IMR-90 (cell line): ENCODE results near the gene DAAM1. TPM values are rescaled to one million over a fixed set of nuclear protein-coding genes. Genes with fewer than 3 reads are reported as not detected.

Experiments
- ATAC-seq: fragments of 200-7000 bp; cut with Tn5 transposase; 2 replicates; pipeline ENCODE4 v1.9.1; 2020; ENCODE audit warnings: low read depth, mild to moderate bottlenecking, moderate library complexity
- BruUV-seq: library from RNA; stranded (reverse); fragments of 400-500 nt; replicated peaks from 2 replicates; lab custom pipeline; 2021; lab: Mats Ljungman, UMichigan
- CTCF ChIA-PET: fragments of 300-600 bp; formaldehyde crosslinking; extraction: SDS; loops from one replicate; lab custom pipeline; 2021; ENCODE audit warnings: antibody characterized with exemption; lab: Yijun Ruan, JAX
- POLR2A ChIA-PET: fragments of 300-600 bp; sonication (Branson Sonifier 250); formaldehyde crosslinking; loops from one replicate; lab custom pipeline; 2022; ENCODE audit warnings: antibody characterized with exemption; ENCODE audit not compliant: unreplicated experiment; lab: Charles Lee
- DNase-seq: peaks from one replicate; pipeline ENCODE4 v3.0.0; 2013
- H2AFZ ChIP-seq: replicated peaks from 2 replicates; pipeline ENCODE3; 2013; ENCODE audit warnings: low read length, mild to moderate bottlenecking; ENCODE audit not compliant: poor library complexity
- H2AK5ac ChIP-seq: 2 replicates; pipeline ENCODE4 v1.6.1; 2013; ENCODE audit warnings: low read depth, low read length, inconsistent platforms
- H2AK9ac ChIP-seq: replicated peaks from 2 replicates; pipeline ENCODE3; 2013; ENCODE audit warnings: mild to moderate bottlenecking, low read depth, low read length, moderate library complexity; ENCODE audit not compliant: poor library complexity
- H2BK120ac ChIP-seq: 2 replicates; pipeline ENCODE4 v1.6.1; 2013; ENCODE audit warnings: low read depth, low read length, inconsistent platforms
- H2BK15ac ChIP-seq: 3 replicates; pipeline ENCODE4 v1.6.1; 2013; ENCODE audit warnings: low read depth, low read length, inconsistent platforms
- H2BK20ac ChIP-seq: 2 replicates; pipeline ENCODE4 v1.6.1; 2013; ENCODE audit warnings: low read depth, mild to moderate bottlenecking, inconsistent platforms, low read length, moderate library complexity
- H2BK5ac ChIP-seq: 2 replicates; pipeline ENCODE4 v1.6.1; 2013; ENCODE audit warnings: mild to moderate bottlenecking, low read depth, low read length, inconsistent platforms; ENCODE audit not compliant: poor library complexity, severe bottlenecking
- H3K14ac ChIP-seq: replicated peaks from 2 replicates; pipeline ENCODE4 v1.6.1; 2013; ENCODE audit warnings: low read depth, low read length, inconsistent platforms
- H3K18ac ChIP-seq: 2 replicates; pipeline ENCODE4 v1.6.1; 2013; ENCODE audit warnings: low read depth, low read length, control low read depth
- H3K23ac ChIP-seq: 2 replicates; pipeline ENCODE4 v1.6.1; 2013; ENCODE audit warnings: low read depth, low read length, inconsistent platforms
- H3K27ac ChIP-seq: 2 replicates; pipeline ENCODE4 v1.5.1; 2013; ENCODE audit warnings: mild to moderate bottlenecking, control low read depth, low read length; ENCODE audit not compliant: insufficient read depth
- H3K27me3 ChIP-seq: 2 replicates; pipeline ENCODE4 v1.6.1; 2013; ENCODE audit warnings: low read length; ENCODE audit not compliant: control insufficient read depth, insufficient read depth
- H3K36me3 ChIP-seq: 2 replicates; pipeline ENCODE4 v1.6.1; 2013; ENCODE audit warnings: low read length, mixed read lengths; ENCODE audit not compliant: control insufficient read depth, insufficient read depth
- H3K4ac ChIP-seq: 2 replicates; pipeline ENCODE4 v1.6.1; 2013; ENCODE audit warnings: low read depth, low read length, inconsistent platforms
- H3K4me1 ChIP-seq: 2 replicates; pipeline ENCODE4 v1.6.1; 2013; ENCODE audit warnings: low read length, mixed read lengths; ENCODE audit not compliant: control insufficient read depth, insufficient read depth
- H3K4me2 ChIP-seq: 2 replicates; pipeline ENCODE4 v1.6.1; 2013; ENCODE audit warnings: low read depth, mild to moderate bottlenecking, control low read depth, low read length, moderate library complexity
- H3K4me3 ChIP-seq: 2 replicates; pipeline ENCODE4 v1.5.1; 2013; ENCODE audit warnings: low read depth, mild to moderate bottlenecking, control low read depth, low read length, moderate library complexity; ENCODE audit not compliant: insufficient read depth
- H3K56ac ChIP-seq: 2 replicates; pipeline ENCODE4 v1.6.1; 2013; ENCODE audit warnings: low read length, inconsistent platforms; ENCODE audit not compliant: insufficient read depth; ENCODE audit errors: extremely low read depth
- H3K79me1 ChIP-seq, 2 experiments: 2 replicates each; pipeline ENCODE4 v1.6.1; 2013; ENCODE audit warnings: low read length in 2 of 2, inconsistent platforms in 1 of 2, low read depth in 1 of 2
- H3K9ac ChIP-seq: 2 replicates; pipeline ENCODE4 v1.6.1; 2013; ENCODE audit warnings: low read depth, low read length, control low read depth
- H3K9me1 ChIP-seq: 2 replicates; pipeline ENCODE4 v1.6.1; 2013; ENCODE audit warnings: low read length, inconsistent platforms; ENCODE audit not compliant: insufficient read depth
- H3K9me3 ChIP-seq: 2 replicates; pipeline ENCODE4 v1.6.1; 2013; ENCODE audit warnings: low read length; ENCODE audit not compliant: control insufficient read depth, insufficient read depth
- H4K20me1 ChIP-seq: 2 replicates; pipeline ENCODE4 v1.6.1; 2013; ENCODE audit warnings: low read length, inconsistent platforms; ENCODE audit not compliant: insufficient read depth
- H4K5ac ChIP-seq: 2 replicates; pipeline ENCODE4 v1.6.1; 2013; ENCODE audit warnings: mild to moderate bottlenecking, low read depth, low read length, control low read depth
- H4K8ac ChIP-seq, 2 experiments: 2 replicates each; pipeline ENCODE4 v1.6.1; 2013; ENCODE audit warnings: low read depth in 2 of 2, low read length in 2 of 2, control low read depth in 1 of 2, inconsistent platforms in 1 of 2
- H4K91ac ChIP-seq: 2 replicates; pipeline ENCODE4 v1.6.1; 2013; ENCODE audit warnings: low read depth, low read length, inconsistent platforms; ENCODE audit not compliant: insufficient read depth
- ELK1 ChIP-seq: fragments of 150-350 bp; IDR thresholded peaks from 2 replicates; pipeline ENCODE4 v1.6.1; 2016; ENCODE audit warnings: low read depth, mild to moderate bottlenecking, low read length, moderate library complexity, borderline replicate concordance
- NFE2L2 ChIP-seq: fragments of 150-350 bp; IDR thresholded peaks from 2 replicates; pipeline ENCODE4 v1.6.1; 2016; ENCODE audit warnings: low read depth, mild to moderate bottlenecking, low read length
- RAD21 ChIP-seq: IDR thresholded peaks from 2 replicates; pipeline ENCODE4 v1.6.1; 2012; ENCODE audit warnings: low read length, improper control_type of control experiment
- RFX5 ChIP-seq: IDR thresholded peaks from 2 replicates; pipeline ENCODE4 v1.8.0; 2012; ENCODE audit warnings: low read depth, mild to moderate bottlenecking, low read length, moderate library complexity
- SMC3 ChIP-seq: fragments of 150-350 bp; IDR thresholded peaks from 2 replicates; pipeline ENCODE4 v1.6.1; 2016; ENCODE audit warnings: low read depth, mild to moderate bottlenecking, antibody characterized with exemption, low read length, moderate library complexity
- WGBS, 2 experiments: methylation state at CpG; one replicate each; pipeline versions ENCODE4 v1.1.5 to v1.1.7; 2013; ENCODE audit warnings: missing lambda C conversion rate in 2 of 2; ENCODE audit not compliant: insufficient read length in 1 of 2; ENCODE audit errors: extremely low coverage in 2 of 2; 5-methylcytosine and 5-hydroxymethylcytosine counted together
- dilution Hi-C: fragments of 300-500 bp; cut with HindIII; formaldehyde crosslinking; loops from one replicate; pipeline ENCODE4 v1.14.3; 2018; ENCODE audit warnings: low sequenced_read_pairs; ENCODE audit not compliant: unreplicated experiment
- in situ Hi-C: fragments of 300-500 bp; cut with MboI; formaldehyde crosslinking; loops from 3 replicates; pipeline ENCODE4 v1.14.3; 2019; ENCODE audit warnings: low sequenced_read_pairs, inconsistent platforms, mixed read lengths
- intact Hi-C: fragments of 100-400 bp; cut with micrococcal nuclease; formaldehyde crosslinking; loops from 2 replicates; pipeline ENCODE4 v1.10.0; 2022
- polyA plus RNA-seq, 3 experiments: library from polyadenylated mRNA; depleted of rRNA; stranded (reverse); fragments of >200 nt; gene quantifications; 2 replicates each; pipeline ENCODE4 v1.2.3, GENCODE V29; 2012; ENCODE audit warnings: low replicate concordance in 1 of 3
- total RNA-seq: library from RNA; depleted of rRNA; stranded (reverse); fragments of >200 nt; gene quantifications from 2 replicates; pipeline ENCODE4 v1.2.3, GENCODE V29; 2012

DAAM1 gene
- total and polyA plus RNA-seq, 2 of the 4 experiments (the other 2 are of a cell fraction): 4.8 to 5.4 TPM

- ATAC-seq: peak; percentile 25
Measured at GRCh38 chr14:59189091-59189785, 771 bp downstream of the DAAM1 start.

More at GRCh38 chr14:59189091-59189785, 771 bp downstream of the DAAM1 start:
- H3K4ac ChIP-seq: 0 out of 2 replicates have a peak overlapping the region, but pooled peaks have one; percentile 10
- H3K9ac ChIP-seq: peak overlapping the region; percentile 60
- ChIA-PET POLR2A (interaction anchor here (0.6 kb wide), 1 partner anchor 49 kb away, joined by 3 read pairs; no protein-coding TSS in a partner anchor), CTCF (interaction anchor here (0.8 to 1.3 kb wide), 3 partner anchors 42 to 241 kb away, joined by 3 to 4 read pairs (median 3); no protein-coding TSS in a partner anchor)
- H3K36me3 ChIP-seq: no peaks in the 10 kb centered on the region
- H2AFZ ChIP-seq: peak overlapping the region; percentile 99
- peaks cover 9% of the 10 kb centered on the region for H3K27me3 ChIP-seq
- peak overlapping the region; percentile 93 for H3K4me2 ChIP-seq
- peak overlapping the region; percentile 93 for H3K4me3 ChIP-seq
- no peaks in the 10 kb centered on the region for H3K9me3 ChIP-seq
- H2BK15ac ChIP-seq: no peak overlapping the region
- 0 out of 2 replicates have a peak overlapping the region, but pooled peaks have one; percentile 11 for H2BK120ac ChIP-seq
- H3K79me1 ChIP-seq: peaks cover 17 to 29% of the 10 kb centered on the region in 2 experiments; a peak in 3 of 4 replicates
- intact Hi-C loops (loop anchor here (2.0 kb wide), 3 partner anchors 60 to 250 kb away; no protein-coding TSS in a partner anchor), dilution Hi-C loops (no loop called here), in situ Hi-C loops (no loop called here)
- H4K20me1 ChIP-seq: no peaks in the 10 kb centered on the region
- BruUV-seq: no TSS peak
- H2AK5ac ChIP-seq: no peak overlapping the region
- peak overlapping the region; percentile 71 for H3K27ac ChIP-seq
- H4K91ac ChIP-seq: no peak overlapping the region; the same call in 1 of the 2 replicates
- peaks cover 4% of the 10 kb centered on the region for H3K4me1 ChIP-seq
- H3K56ac ChIP-seq: 0 out of 2 replicates have a peak overlapping the region, but pooled peaks have one; percentile 0
- peak overlapping the region; percentile 5; the same call in 1 of the 2 replicates for H3K14ac ChIP-seq
- H2AK9ac ChIP-seq: peak overlapping the region; percentile 46
- peak; percentile 18 for DNase-seq
- H4K5ac ChIP-seq: no peak overlapping the region
- WGBS, 2 experiments: 0% methylated on average over 16 of the region's 51 CpGs; no CpG with 5 or more reads in 1 of the 2 experiments
- peak overlapping the region; percentile 68 for H3K23ac ChIP-seq
- H2BK20ac ChIP-seq: no peak overlapping the region
- no peak overlapping the region for H3K18ac ChIP-seq
- no peak overlapping the region for H4K8ac ChIP-seq
- no peak for TF ChIP-seq SMC3
- 0 out of 2 replicates have a peak, but pooled peaks have one; percentile 4 for TF ChIP-seq RAD21
- no peak for TF ChIP-seq NFE2L2
- TF ChIP-seq ELK1: no peak
- no peak for TF ChIP-seq RFX5
- peak overlapping the region; percentile 59 for H2BK5ac ChIP-seq
- H3K9me1 ChIP-seq: peaks cover 3% of the 10 kb centered on the region; the same call in 1 of the 2 replicates
